ENCODE data around the gene MICAL3. TPM values are rescaled to one million over a fixed set of nuclear protein-coding genes. Genes with fewer than 3 reads are reported as not detected.

Gene MICAL3
- total RNA-seq, 4 donors from 2014 or later = 6.0 to 9.8 (median 8.1) TPM

- Histone ChIP-seq H3K4me1 (peaks cover 52 to 63% of the 10 kb centered on the region in 2 donors), H3K27me3 (no peaks in the 10 kb centered on the region), H3K36me3 (no peaks in the 10 kb centered on the region), H3K9me3 (no peaks in the 10 kb centered on the region), H3K4me3 (no peak overlapping the region), H3K27ac (peak overlapping the region; percentile 56 to 74 (median 64))
- in situ Hi-C loops (cut with MboI; ENCODE audit: low sequenced_read_pairs in 4 of 4) (no loop called here), intact Hi-C loops (cut with DNase I; ENCODE audit: low total_unique reads) (no loop called here)
- peak; percentile 68 to 77 for ATAC-seq
- no peak for DNase-seq
- no peak for TF ChIP-seq POLR2A (IDR thresholded peaks at IDR 0.05)
- no peak for TF ChIP-seq CTCF (IDR thresholded peaks at IDR 0.05 in 4 of 5, conservative IDR thresholded peaks at IDR 0.05 in 1 of 5)
Measured at GRCh38 chr22:17973217-17973616, 51.1 kb downstream of the MICAL3 start.

GRCh38 chr22:17972385-17973191, 51.8 kb downstream of the MICAL3 start:
- Histone ChIP-seq H3K27me3 (no peaks in the 10 kb centered on the region), H3K27ac (peak overlapping the region; percentile 56 to 74 (median 64)), H3K36me3 (no peaks in the 10 kb centered on the region), H3K9me3 (no peaks in the 10 kb centered on the region), H3K4me3 (no peak overlapping the region), H3K4me1 (peaks cover 52 to 63% of the 10 kb centered on the region in 2 donors)
- DNase-seq = peak in 1 of 2 donors; percentile 38
- in situ Hi-C loops (cut with MboI; ENCODE audit: low sequenced_read_pairs in 4 of 4) (no loop called here), intact Hi-C loops (cut with DNase I; ENCODE audit: low total_unique reads) (no loop called here)
- TF ChIP-seq CTCF (IDR thresholded peaks at IDR 0.05 in 4 of 5, conservative IDR thresholded peaks at IDR 0.05 in 1 of 5) (no peak), POLR2A (IDR thresholded peaks at IDR 0.05) (no peak)
- ATAC-seq = peak; percentile 57 to 59

GRCh38 chr22:17971711-17972110, 52.6 kb downstream of the MICAL3 start:
- intact Hi-C loops (cut with DNase I; ENCODE audit: low total_unique reads) = no loop called here
- no peak overlapping the region for H3K4me3 ChIP-seq
- H3K27ac ChIP-seq = peak overlapping the region in 1 of 4 donors; percentile 12
- H3K9me3 ChIP-seq = no peaks in the 10 kb centered on the region
- H3K27me3 ChIP-seq = no peaks in the 10 kb centered on the region
- in situ Hi-C loops (cut with MboI; ENCODE audit: low sequenced_read_pairs in 4 of 4) = no loop called here
- H3K4me1 ChIP-seq = peaks cover 52 to 63% of the 10 kb centered on the region in 2 donors
- DNase-seq (no peak), ATAC-seq (no peak)
- TF ChIP-seq POLR2A (IDR thresholded peaks at IDR 0.05) = no peak
- TF ChIP-seq CTCF (IDR thresholded peaks at IDR 0.05 in 4 of 5, conservative IDR thresholded peaks at IDR 0.05 in 1 of 5) = no peak
- H3K36me3 ChIP-seq = no peaks in the 10 kb centered on the region

GRCh38 chr22:17970201-17970708, 54.1 kb downstream of the MICAL3 start:
- Histone ChIP-seq H3K27ac (peak overlapping the region in 2 of 4 donors; percentile 21 to 55), H3K27me3 (no peaks in the 10 kb centered on the region), H3K36me3 (no peaks in the 10 kb centered on the region), H3K9me3 (no peaks in the 10 kb centered on the region), H3K4me3 (no peak overlapping the region), H3K4me1 (peaks cover 52 to 66% of the 10 kb centered on the region in 2 donors)
- in situ Hi-C loops (cut with MboI; ENCODE audit: low sequenced_read_pairs in 4 of 4) (no loop called here), intact Hi-C loops (cut with DNase I; ENCODE audit: low total_unique reads) (no loop called here)
- TF ChIP-seq POLR2A (IDR thresholded peaks at IDR 0.05) (no peak), CTCF (IDR thresholded peaks at IDR 0.05 in 4 of 5, conservative IDR thresholded peaks at IDR 0.05 in 1 of 5) (no peak)
- DNase-seq (no peak), ATAC-seq (no peak)
